Thyroid gland (tissue), 4 donors: ENCODE data around the gene MS4A10. TPM values are rescaled to one million over a fixed set of nuclear protein-coding genes. Genes with fewer than 3 reads are reported as not detected.

Experiments used
- DNase-seq, 2 donors: peaks; one replicate each; pipeline ENCODE4 v3.0.0-alpha.2; 2019
- H3K27ac ChIP-seq, 3 donors: fragments of 200-600 bp; sonication (generic); 1 replicate in 2 of 3; 2 replicates in 1 of 3; pipeline ENCODE4 v1.5.1; 2016 to 2019; ENCODE audit warnings: mild to moderate bottlenecking in 1 of 3, moderate library complexity in 1 of 3
- H3K27me3 ChIP-seq: fragments of 200-600 bp; sonication (generic); one replicate; pipeline ENCODE4 v1.5.1; 2019
- H3K36me3 ChIP-seq, 2 donors: fragments of 200-600 bp; sonication (generic); one replicate each; pipeline ENCODE4 v1.5.1; 2016 to 2019
- H3K4me1 ChIP-seq, 2 donors: fragments of 200-600 bp; sonication (generic); one replicate each; pipeline ENCODE4 v1.5.1; 2017 to 2019
- H3K4me3 ChIP-seq, 3 donors: fragments of 200-600 bp; sonication (generic); replicated peaks in 1 of 3; 1 replicate in 2 of 3; 2 replicates in 1 of 3; pipeline ENCODE4 v1.5.1; 2016; ENCODE audit warnings: mild to moderate bottlenecking in 1 of 3
- H3K9me3 ChIP-seq: fragments of 200-600 bp; sonication (generic); one replicate; pipeline ENCODE4 v1.5.1; 2017
- CTCF ChIP-seq, 6 experiments: fragments of 200-600 bp in 3 of 6; fragments of 450-650 bp in 3 of 6; sonication (generic) in 3 of 6; IDR thresholded peaks; one replicate each; pipeline ENCODE4 v1.5.1; 2016 to 2019; ENCODE audit warnings: antibody characterized with exemption in 6 of 6, mild to moderate bottlenecking in 2 of 6, inconsistent platforms in 1 of 6, moderate library complexity in 1 of 6
- POLR2A ChIP-seq, 2 donors: fragments of 450-650 bp; IDR thresholded peaks; one replicate each; pipeline ENCODE4 v1.6.1; 2017; ENCODE audit warnings: antibody characterized with exemption in 2 of 2, mild to moderate bottlenecking in 2 of 2, moderate library complexity in 1 of 2
- WGBS, 2 donors: methylation state at CpG; one replicate each; pipeline ENCODE4 v1.1.5; 2017; 5-methylcytosine and 5-hydroxymethylcytosine counted together
- intact Hi-C: fragments of 100-400 bp; cut with DNase I; formaldehyde crosslinking; loops from one replicate; pipeline ENCODE4 v1.15.1; 2023
- total RNA-seq, 4 donors: library from RNA; depleted of rRNA; stranded (reverse); fragments of >200 nt; gene quantifications; one replicate each; pipeline ENCODE4 v1.2.3, GENCODE V29; 2016

Gene MS4A10
- total RNA-seq, 4 donors from 2014 or later: not detected

GRCh38 chr11:60771146-60771545 is 14.0 kb upstream of the MS4A10 start:
- Histone ChIP-seq H3K9me3 (no peaks in the 10 kb centered on the region), H3K4me1 (peaks cover 0 to 8% of the 10 kb centered on the region in 2 donors), H3K4me3 (no peak overlapping the region), H3K27ac (no peak overlapping the region), H3K27me3 (no peaks in the 10 kb centered on the region), H3K36me3 (no peaks in the 10 kb centered on the region)
- DNase-seq: no peak
- intact Hi-C loops: no loop called here
- 75 to 84% methylated on average over 2 of the region's 4 CpGs for WGBS, 2 donors
- no peak for TF ChIP-seq POLR2A (IDR thresholded peaks at IDR 0.05)
- TF ChIP-seq CTCF (IDR thresholded peaks at IDR 0.05): no peak

GRCh38 chr11:60771879-60772525 is 13.1 kb upstream of the MS4A10 start:
- no peaks in the 10 kb centered on the region for H3K9me3 ChIP-seq
- no peak overlapping the region for H3K4me3 ChIP-seq
- H3K36me3 ChIP-seq: no peaks in the 10 kb centered on the region
- H3K27ac ChIP-seq: no peak overlapping the region
- WGBS, 2 donors: 86 to 89% methylated on average over 16 of the region's 16 CpGs
- peaks cover 0 to 8% of the 10 kb centered on the region in 2 donors for H3K4me1 ChIP-seq
- no peak for DNase-seq
- intact Hi-C loops: no loop called here
- no peaks in the 10 kb centered on the region for H3K27me3 ChIP-seq
- TF ChIP-seq CTCF (IDR thresholded peaks at IDR 0.05) (no peak), POLR2A (IDR thresholded peaks at IDR 0.05) (no peak)

- Histone ChIP-seq H3K27me3 (no peaks in the 10 kb centered on the region), H3K27ac (no peak overlapping the region), H3K9me3 (no peaks in the 10 kb centered on the region), H3K4me3 (no peak overlapping the region), H3K4me1 (peaks cover 0 to 8% of the 10 kb centered on the region in 2 donors), H3K36me3 (no peaks in the 10 kb centered on the region)
- no peak for TF ChIP-seq POLR2A (IDR thresholded peaks at IDR 0.05)
- no peak for TF ChIP-seq CTCF (IDR thresholded peaks at IDR 0.05)
- 84 to 87% methylated on average over 8 of the region's 8 CpGs for WGBS, 2 donors
- intact Hi-C loops: no loop called here
- DNase-seq: no peak
Observed at GRCh38 chr11:60772666-60773065, 12.5 kb upstream of the MS4A10 start.

GRCh38 chr11:60774726-60775125 is 10.4 kb upstream of the MS4A10 start:
- H3K4me1 ChIP-seq: peaks cover 0 to 8% of the 10 kb centered on the region in 2 donors
- H3K36me3 ChIP-seq: no peaks in the 10 kb centered on the region
- intact Hi-C loops: no loop called here
- no peak for TF ChIP-seq CTCF (IDR thresholded peaks at IDR 0.05)
- TF ChIP-seq POLR2A (IDR thresholded peaks at IDR 0.05): no peak
- peak in 1 of 2 donors; percentile 4 for DNase-seq
- H3K9me3 ChIP-seq: no peaks in the 10 kb centered on the region
- H3K4me3 ChIP-seq: no peak overlapping the region
- H3K27ac ChIP-seq: no peak overlapping the region
- 80 to 84% methylated on average over 13 of the region's 13 CpGs for WGBS, 2 donors
- H3K27me3 ChIP-seq: no peaks in the 10 kb centered on the region

- H3K27ac ChIP-seq: no peak overlapping the region
- 11 to 16% methylated on average over 7 to 15 of the region's 15 CpGs for WGBS, 2 donors
- intact Hi-C loops: no loop called here
Observed at GRCh38 chr11:60775420-60775961, 9.6 kb upstream of the MS4A10 start.

More at GRCh38 chr11:60775420-60775961, 9.6 kb upstream of the MS4A10 start:
- peaks cover 0 to 8% of the 10 kb centered on the region in 2 donors for H3K4me1 ChIP-seq
- no peaks in the 10 kb centered on the region for H3K27me3 ChIP-seq
- no peaks in the 10 kb centered on the region for H3K9me3 ChIP-seq
- peak; percentile 91 for DNase-seq
- TF ChIP-seq POLR2A (IDR thresholded peaks at IDR 0.05) (no peak), CTCF (IDR thresholded peaks at IDR 0.05) (peak; percentile 74 to 95 (median 90))
- H3K4me3 ChIP-seq: no peak overlapping the region
- no peaks in the 10 kb centered on the region for H3K36me3 ChIP-seq
